SK-N-MC (cell line): Measurements from ENCODE around the gene MYO1F.

Experiments
- EZH2 ChIP-seq: fragments of 200-600 bp; sonication (generic); IDR thresholded peaks from one replicate; pipeline ENCODE4 v1.6.1; 2017; ENCODE audit warnings: antibody characterized with exemption
- POLR2AphosphoS5 ChIP-seq: IDR thresholded peaks from 2 replicates; pipeline ENCODE4 v1.6.1; 2012; ENCODE audit warnings: mild to moderate bottlenecking, low read depth, low read length, borderline replicate concordance

- no peak for TF ChIP-seq POLR2AphosphoS5
- TF ChIP-seq EZH2: no peak
These were observed 37.6 kb downstream of the MYO1F start for GRCh38 chr19:8539621-8540149.
